Kidney capillary endothelial cell (primary cell): Measurements from ENCODE around the gene CNTNAP4.

Experiments used
- DNase-seq: peaks from one replicate; pipeline ENCODE4 v3.0.0-alpha.2; 2018; ENCODE audit warnings: low spot score

CNTNAP4 gene

GRCh38 chr16:76276745-76277438 is at the start of gene CNTNAP4:
CNTNAP4 (plus strand) TSS chr16:76277401; CDS start chr16:76277663, 262 bp downstream.
- DNase-seq: no peak

GRCh38 chr16:76228546-76229146 is 48.6 kb upstream of the CNTNAP4 start:
- no peak for DNase-seq

DNA sequence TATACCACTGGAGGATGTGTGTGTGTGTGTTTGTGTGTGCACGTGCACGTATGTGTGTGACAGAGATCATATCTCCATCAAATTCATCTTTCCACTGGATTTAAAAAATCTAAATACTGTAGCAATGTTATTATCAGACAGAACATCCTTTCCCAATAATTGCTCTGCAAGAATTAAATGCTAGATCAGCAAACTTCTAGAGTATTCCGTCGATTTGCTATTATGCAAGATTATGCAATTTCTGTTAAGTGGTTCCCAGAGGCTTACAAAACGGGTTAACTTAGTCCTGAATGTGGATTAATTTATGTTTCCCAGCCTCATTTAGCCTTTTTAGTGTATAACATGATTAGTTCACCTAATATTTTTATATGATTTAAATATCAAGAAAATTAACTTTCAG is 44.5 kb upstream of the CNTNAP4 start:
- no peak for DNase-seq

DNA sequence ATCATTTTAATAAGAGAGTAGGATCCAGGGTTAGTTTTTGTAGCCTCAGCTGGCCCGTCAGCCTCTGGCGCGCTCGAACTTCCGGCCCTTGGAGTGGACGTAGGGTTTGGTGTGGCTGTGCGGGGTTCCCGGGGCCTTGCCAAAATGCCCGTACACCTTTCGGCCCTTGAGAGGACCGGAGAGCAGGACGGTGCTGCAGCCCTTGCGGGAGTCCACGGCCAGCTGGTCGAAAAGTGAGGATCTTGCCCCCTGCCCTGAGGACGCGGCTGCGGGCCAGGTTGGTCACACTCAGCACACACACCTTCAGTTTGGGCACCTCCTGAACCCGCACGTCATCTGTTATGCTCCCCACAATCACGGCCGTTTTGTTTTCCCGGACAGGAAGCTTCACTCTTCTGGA is 42.2 kb upstream of the CNTNAP4 start:
- DNase-seq: no peak

GRCh38 chr16:76235426-76235825 is 41.8 kb upstream of the CNTNAP4 start:
- no peak for DNase-seq

- no peak for DNase-seq
These were observed 39.7 kb upstream of the CNTNAP4 start for GRCh38 chr16:76237471-76237870.

DNA sequence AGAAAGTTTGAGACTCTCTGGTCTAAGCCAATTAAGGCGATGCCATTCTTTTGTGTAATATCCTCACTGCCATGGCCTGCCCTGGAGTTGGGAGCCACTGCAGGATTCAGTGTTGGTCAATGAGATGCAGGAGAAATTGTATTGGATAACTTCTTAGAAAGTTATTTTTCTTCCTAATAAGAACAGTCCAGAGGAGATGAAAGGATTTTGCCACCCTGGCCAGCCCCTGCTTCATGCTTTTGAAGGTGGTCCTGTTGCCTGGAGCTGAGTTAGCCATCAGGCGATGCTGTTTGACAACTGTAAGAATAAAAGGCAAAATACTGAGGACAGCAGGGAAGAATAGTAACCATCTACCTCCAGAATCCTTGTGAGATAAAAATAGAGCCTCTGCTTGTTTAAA is 35.4 kb upstream of the CNTNAP4 start:
- no peak for DNase-seq

- DNase-seq: no peak
These were observed 33.6 kb upstream of the CNTNAP4 start for GRCh38 chr16:76243620-76244019.

- DNase-seq: no peak
These were observed 30.6 kb upstream of the CNTNAP4 start for GRCh38 chr16:76246587-76246986.

- peak; percentile 28 for DNase-seq
These were observed 11.7 kb upstream of the CNTNAP4 start for GRCh38 chr16:76265434-76266045.

GRCh38 chr16:76268824-76269223 is 8.4 kb upstream of the CNTNAP4 start:
- no peak for DNase-seq

DNA sequence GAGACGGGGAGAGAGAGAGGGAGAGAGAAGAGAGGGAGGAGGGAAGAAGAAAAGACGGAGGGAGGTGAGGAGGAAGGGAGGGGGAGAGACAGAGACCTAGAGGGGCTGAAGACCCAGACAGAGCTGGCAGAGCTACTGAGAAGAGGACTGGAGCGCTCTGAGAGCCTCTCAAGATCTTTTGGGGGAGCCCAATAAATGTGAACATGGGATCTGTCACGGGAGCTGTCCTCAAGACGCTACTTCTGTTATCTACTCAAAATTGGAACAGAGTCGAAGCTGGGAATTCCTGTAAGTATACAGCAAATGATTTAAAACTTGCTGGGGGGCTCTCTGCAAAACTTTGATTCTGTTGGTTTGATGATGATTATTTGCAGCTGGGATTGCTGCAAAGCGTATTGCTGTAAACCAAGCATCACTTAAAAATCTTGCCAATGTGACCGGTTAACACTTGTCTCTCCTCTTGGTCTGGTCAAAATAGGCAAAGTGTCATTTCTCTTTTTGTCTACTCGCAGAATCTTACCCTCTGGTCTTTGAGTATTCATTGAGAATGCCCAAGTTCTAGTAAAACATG is 344 bp downstream of the CNTNAP4 start:
- no peak for DNase-seq

- DNase-seq: no peak
These were observed 885 bp downstream of the CNTNAP4 start for GRCh38 chr16:76278086-76278485.

DNA sequence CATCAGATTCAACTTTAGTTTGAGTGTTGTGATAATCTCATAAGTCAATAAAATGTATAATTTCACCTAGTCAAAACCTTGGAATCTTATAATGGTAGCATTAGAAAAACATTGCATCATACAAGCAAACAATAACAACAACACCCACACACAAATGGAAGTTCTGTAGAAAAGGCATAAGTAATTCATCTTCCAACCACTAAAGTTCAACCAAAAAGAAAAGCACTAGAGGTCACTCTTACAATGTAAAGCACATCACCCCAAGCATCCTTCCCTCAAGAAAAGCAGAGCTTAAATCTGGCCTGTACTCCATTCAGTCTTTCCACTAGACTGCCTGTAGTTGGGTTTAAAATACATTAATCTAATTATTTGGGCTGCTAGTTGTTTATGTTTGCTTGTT is 1.8 kb downstream of the CNTNAP4 start:
- DNase-seq: peak; percentile 19

DNA sequence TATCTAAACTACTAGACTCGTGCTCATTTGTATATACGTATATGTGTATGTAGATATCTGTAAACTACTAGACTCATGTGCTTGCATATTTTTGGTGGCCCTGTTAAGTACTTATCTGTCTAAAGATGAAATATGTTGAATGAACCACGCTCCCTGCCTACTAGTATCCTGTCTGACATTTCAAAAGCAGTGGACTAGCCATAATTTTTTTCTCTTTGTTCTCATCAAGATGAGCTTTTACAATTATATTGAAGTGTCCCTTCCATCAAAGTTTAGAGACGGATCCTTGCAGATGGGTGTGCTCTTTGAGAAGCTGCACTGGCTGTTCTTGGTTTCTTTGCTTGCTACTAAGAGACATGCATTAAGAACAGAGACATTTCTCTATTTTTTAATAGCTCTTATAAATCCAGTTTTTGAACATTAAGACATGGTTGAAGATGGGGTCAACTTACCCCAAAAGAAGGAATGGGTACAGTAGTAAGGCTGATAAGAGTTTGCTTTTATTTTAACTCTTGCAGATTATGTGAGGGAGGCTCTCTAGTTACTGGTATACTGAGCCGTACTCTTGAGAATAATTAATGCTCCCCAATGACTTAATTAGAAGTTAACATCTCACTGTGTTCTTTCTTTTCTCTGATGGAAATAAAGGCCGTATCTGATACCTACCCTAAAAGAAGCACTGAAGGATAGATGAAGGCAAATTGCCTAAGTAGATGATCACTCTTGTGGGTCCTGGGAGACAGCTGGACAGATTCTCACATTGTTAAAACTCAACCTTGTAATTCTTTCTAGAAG is 3.4 kb downstream of the CNTNAP4 start:
- DNase-seq: no peak

- no peak for DNase-seq
These were observed 10.3 kb downstream of the CNTNAP4 start for GRCh38 chr16:76287466-76287865.

DNA sequence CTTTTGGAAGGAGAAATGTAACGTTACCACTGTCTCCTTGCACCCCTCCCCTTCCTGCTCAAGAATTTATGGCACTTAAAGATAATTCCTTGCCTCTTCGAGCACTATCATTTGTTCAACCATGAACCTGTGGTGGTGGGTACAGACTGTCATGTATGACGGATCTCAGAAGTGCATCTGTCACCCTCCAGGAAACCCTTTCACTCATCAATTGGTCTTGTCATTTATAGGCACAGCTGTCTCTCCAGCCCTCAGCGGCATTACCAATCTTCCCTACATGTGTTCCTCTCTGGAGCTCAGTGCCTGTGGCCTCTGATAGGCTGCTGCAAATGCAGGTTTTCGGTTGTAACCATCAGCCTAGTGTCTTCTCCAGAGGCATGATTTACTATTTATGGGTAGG is 15.0 kb downstream of the CNTNAP4 start:
- DNase-seq: no peak

DNA sequence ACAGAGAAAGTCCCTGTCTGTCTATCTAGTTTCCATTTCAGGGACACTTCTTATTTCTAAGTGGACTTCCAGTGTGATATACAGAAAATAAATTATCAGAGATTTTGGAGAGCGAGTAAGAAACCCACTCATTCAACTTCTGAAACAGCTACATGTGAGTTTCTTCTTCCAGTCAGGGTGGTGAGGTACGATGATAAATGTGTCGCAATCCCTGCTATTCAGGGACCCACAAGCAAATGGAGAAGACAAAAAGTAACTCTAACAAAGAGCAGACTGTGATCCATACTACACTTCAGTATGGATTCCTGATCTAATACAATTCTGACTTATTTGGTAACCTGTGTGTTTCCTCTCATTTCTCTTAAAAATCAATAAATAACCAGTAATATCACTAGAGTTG is 16.8 kb downstream of the CNTNAP4 start:
- no peak for DNase-seq

DNA sequence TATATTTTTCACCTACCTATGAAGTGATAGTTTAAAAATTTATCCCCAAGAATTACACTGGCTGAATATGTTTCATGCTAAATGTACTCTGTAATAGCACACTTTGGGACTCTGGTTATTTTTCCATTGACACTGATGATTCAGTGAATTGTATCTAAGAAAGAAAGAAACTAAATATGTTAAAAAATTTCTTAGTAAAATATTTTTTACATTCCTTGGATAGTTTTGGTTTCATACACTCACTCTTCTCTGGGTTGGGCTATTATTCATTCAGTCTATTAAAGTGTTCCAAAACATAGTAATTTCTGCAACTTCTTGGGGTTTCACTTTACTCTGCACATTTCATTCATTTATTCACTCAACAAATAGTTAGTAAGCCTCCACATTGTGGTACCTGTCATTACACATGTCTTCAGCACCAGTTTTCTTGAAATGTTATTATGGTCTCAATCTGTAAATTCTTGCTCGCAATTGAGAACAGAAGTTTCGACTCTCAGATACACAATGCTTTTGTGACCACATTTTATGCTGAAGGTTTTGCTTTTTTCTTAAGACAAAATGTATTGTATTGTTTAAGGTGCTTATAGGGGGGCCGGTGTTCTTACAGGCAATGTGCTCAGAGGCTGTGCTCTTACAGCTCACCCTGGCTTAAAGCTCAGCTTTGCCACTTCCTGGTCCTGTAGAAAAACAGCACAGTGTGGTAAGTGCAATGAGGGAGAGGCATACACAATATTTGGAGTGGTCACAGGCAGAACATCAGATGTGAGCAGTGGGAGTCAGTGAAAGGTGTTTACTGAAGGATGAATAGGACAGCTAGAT is 17.4 kb downstream of the CNTNAP4 start:
- DNase-seq: no peak

DNA sequence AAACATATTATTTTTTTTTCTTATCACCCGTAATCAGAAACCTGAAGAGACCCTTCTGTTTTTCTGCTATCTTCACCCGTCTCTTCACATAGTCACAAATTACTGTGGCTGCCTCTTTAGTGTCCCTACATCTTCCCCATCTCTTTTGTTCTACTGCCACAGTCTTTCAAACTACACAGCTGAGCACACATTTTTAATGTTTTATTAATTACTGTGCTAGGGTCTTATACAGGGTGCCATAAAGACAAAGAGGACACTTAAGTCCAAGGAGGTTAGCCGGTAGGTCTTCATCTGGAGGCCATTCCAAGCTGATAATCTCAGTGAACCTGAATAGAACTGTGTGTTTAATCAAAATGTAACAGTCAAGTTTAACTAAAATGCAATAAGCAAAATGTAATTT is 20.7 kb downstream of the CNTNAP4 start:
- DNase-seq: no peak

- no peak for DNase-seq
These were observed 26.6 kb downstream of the CNTNAP4 start for GRCh38 chr16:76303637-76304314.
